Smooth muscle cell (in vitro differentiated cells): ENCODE results near the gene CDH5. TPM values are rescaled to one million over a fixed set of nuclear protein-coding genes. Genes with fewer than 3 reads are reported as not detected.

Source experiments
- DNase-seq: peaks from one replicate; lab custom pipeline; 2025; ENCODE audit not compliant: unreplicated experiment; lab: John Stamatoyannopoulos, UW
- H2AFZ ChIP-seq: fragments of 200-600 bp; sonication (generic); 2 replicates; pipeline ENCODE4 v1.6.0; 2016; ENCODE audit warnings: antibody characterized with exemption, low read depth, mild to moderate bottlenecking
- H3F3A ChIP-seq: fragments of 200-600 bp; sonication (generic); 2 replicates; pipeline ENCODE4 v1.6.0; 2017; ENCODE audit warnings: antibody characterized with exemption, low read depth
- H3K27ac ChIP-seq: fragments of 200-600 bp; sonication (generic); 2 replicates; pipeline ENCODE4 v1.5.1; 2016; ENCODE audit warnings: low read depth, mild to moderate bottlenecking
- H3K27me3 ChIP-seq: fragments of 200-600 bp; sonication (generic); 2 replicates; pipeline ENCODE4 v1.6.1; 2016; ENCODE audit warnings: low read depth, mild to moderate bottlenecking
- H3K36me3 ChIP-seq: fragments of 200-600 bp; sonication (generic); 2 replicates; pipeline ENCODE4 v1.5.1; 2016; ENCODE audit warnings: low read depth
- H3K4me1 ChIP-seq: fragments of 200-600 bp; sonication (generic); 2 replicates; pipeline ENCODE4 v1.5.1; 2016; ENCODE audit warnings: low read depth
- H3K4me2 ChIP-seq: fragments of 200-600 bp; sonication (generic); 2 replicates; pipeline ENCODE4 v1.6.0; 2016; ENCODE audit warnings: mild to moderate bottlenecking
- H3K4me3 ChIP-seq: fragments of 200-600 bp; sonication (generic); 2 replicates; pipeline ENCODE4 v1.5.1; 2016; ENCODE audit warnings: mild to moderate bottlenecking
- H3K79me2 ChIP-seq: fragments of 200-600 bp; sonication (generic); 2 replicates; pipeline ENCODE4 v1.6.0; 2016; ENCODE audit warnings: low read depth, mild to moderate bottlenecking
- H3K9ac ChIP-seq: fragments of 200-600 bp; sonication (generic); 2 replicates; pipeline ENCODE4 v1.6.0; 2016; ENCODE audit warnings: low read depth
- H3K9me3 ChIP-seq: fragments of 200-600 bp; sonication (generic); replicated peaks from 2 replicates; pipeline ENCODE4 v1.5.1; 2016; ENCODE audit warnings: low read depth
- H4K20me1 ChIP-seq: fragments of 200-600 bp; sonication (generic); 2 replicates; pipeline ENCODE4 v1.6.0; 2016; ENCODE audit warnings: low read depth
- WGBS: methylation state at CpG from one replicate; pipeline ENCODE4 v1.1.7; 2016; ENCODE audit warnings: low lambda C conversion rate; 5-methylcytosine and 5-hydroxymethylcytosine counted together
- polyA plus RNA-seq: library from polyadenylated mRNA; unstranded; fragments of >200 nt; fragmentation: Nextera tagmentation; extraction: Ambion mirVana; gene quantifications from 2 replicates; pipeline ENCODE4 v1.2.1, GENCODE V29; 2016
- total RNA-seq: library from RNA; depleted of rRNA; stranded (reverse); fragments of >200 nt; gene quantifications from 2 replicates; pipeline ENCODE4 v1.2.3, GENCODE V29; 2014
- TF ChIP-seq, protein P1 (sequence below): fragments of 200-600 bp; sonication (generic); IDR thresholded peaks from 2 replicates; pipeline ENCODE4 v1.5.1; 2017; ENCODE audit warnings: borderline replicate concordance, mild to moderate bottlenecking, antibody characterized with exemption; ENCODE audit not compliant: insufficient read depth, poor library complexity, severe bottlenecking

Gene CDH5
- total and polyA plus RNA-seq, 2 experiments from 2014 or later = not detected

DNA sequence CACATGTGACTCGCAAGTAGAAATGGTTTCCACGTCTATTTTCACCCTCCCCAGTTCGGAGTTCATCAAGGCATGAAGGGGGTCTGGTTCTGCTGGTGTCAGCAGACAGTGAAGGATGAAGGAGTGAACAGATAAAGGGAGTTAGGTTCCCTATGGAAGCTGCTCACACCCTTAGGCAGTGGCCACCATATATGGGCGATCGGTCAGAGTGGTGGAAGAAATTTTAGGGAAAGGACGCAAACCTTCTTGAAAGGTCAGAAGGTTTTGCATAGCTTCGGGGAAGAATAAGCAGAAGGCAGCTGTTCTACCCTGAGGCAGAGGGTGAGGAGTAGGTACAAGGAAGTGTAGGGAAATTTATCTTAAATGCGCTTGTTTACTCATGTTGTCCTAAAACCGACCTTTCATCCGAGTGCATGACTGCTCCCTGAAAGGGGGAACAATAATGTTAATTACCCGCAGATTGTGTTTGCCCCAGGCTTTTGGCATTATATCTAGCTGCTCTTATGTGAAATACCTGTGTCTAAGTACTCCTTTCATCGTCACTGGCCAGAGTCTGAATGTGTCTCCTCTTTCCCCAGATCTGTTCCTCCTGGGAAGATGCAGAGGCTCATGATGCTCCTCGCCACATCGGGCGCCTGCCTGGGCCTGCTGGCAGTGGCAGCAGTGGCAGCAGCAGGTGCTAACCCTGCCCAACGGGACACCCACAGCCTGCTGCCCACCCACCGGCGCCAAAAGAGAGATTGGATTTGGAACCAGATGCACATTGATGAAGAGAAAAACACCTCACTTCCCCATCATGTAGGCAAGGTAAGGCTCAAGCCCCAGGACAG is 12.5 kb downstream of the CDH5 start:
- no peak overlapping the region for H2AFZ ChIP-seq
- no peaks in the 10 kb centered on the region for H3K79me2 ChIP-seq
- no peak for DNase-seq
- no peaks in the 10 kb centered on the region for H4K20me1 ChIP-seq
- TF ChIP-seq, protein P1, sequence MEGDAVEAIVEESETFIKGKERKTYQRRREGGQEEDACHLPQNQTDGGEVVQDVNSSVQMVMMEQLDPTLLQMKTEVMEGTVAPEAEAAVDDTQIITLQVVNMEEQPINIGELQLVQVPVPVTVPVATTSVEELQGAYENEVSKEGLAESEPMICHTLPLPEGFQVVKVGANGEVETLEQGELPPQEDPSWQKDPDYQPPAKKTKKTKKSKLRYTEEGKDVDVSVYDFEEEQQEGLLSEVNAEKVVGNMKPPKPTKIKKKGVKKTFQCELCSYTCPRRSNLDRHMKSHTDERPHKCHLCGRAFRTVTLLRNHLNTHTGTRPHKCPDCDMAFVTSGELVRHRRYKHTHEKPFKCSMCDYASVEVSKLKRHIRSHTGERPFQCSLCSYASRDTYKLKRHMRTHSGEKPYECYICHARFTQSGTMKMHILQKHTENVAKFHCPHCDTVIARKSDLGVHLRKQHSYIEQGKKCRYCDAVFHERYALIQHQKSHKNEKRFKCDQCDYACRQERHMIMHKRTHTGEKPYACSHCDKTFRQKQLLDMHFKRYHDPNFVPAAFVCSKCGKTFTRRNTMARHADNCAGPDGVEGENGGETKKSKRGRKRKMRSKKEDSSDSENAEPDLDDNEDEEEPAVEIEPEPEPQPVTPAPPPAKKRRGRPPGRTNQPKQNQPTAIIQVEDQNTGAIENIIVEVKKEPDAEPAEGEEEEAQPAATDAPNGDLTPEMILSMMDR = no peak
- no peaks in the 10 kb centered on the region for H3F3A ChIP-seq
- no peaks in the 10 kb centered on the region for H3K27me3 ChIP-seq
- H3K4me3 ChIP-seq = no peak overlapping the region
- no peaks in the 10 kb centered on the region for H3K36me3 ChIP-seq
- 70% methylated on average over 18 of the region's 18 CpGs for WGBS
- H3K9me3 ChIP-seq = no peaks in the 10 kb centered on the region
- H3K9ac ChIP-seq = no peak overlapping the region
- H3K4me1 ChIP-seq = peaks cover 4% of the 10 kb centered on the region
- H3K27ac ChIP-seq = no peak overlapping the region
- H3K4me2 ChIP-seq = no peak overlapping the region

GRCh38 chr16:66379571-66379941 is 13.1 kb downstream of the CDH5 start:
- H3K4me3 ChIP-seq = no peak overlapping the region
- H3K36me3 ChIP-seq = no peaks in the 10 kb centered on the region
- no peaks in the 10 kb centered on the region for H3K27me3 ChIP-seq
- H3K9me3 ChIP-seq = no peaks in the 10 kb centered on the region
- no peak overlapping the region for H3K9ac ChIP-seq
- DNase-seq = no peak
- H2AFZ ChIP-seq = no peak overlapping the region
- no peak overlapping the region for H3K4me2 ChIP-seq
- no peaks in the 10 kb centered on the region for H3F3A ChIP-seq
- no peaks in the 10 kb centered on the region for H4K20me1 ChIP-seq
- 97% methylated on average over 3 of the region's 3 CpGs for WGBS
- H3K27ac ChIP-seq = no peak overlapping the region
- TF ChIP-seq, protein P1 = no peak
- no peaks in the 10 kb centered on the region for H3K79me2 ChIP-seq
- H3K4me1 ChIP-seq = peaks cover 4% of the 10 kb centered on the region

DNA sequence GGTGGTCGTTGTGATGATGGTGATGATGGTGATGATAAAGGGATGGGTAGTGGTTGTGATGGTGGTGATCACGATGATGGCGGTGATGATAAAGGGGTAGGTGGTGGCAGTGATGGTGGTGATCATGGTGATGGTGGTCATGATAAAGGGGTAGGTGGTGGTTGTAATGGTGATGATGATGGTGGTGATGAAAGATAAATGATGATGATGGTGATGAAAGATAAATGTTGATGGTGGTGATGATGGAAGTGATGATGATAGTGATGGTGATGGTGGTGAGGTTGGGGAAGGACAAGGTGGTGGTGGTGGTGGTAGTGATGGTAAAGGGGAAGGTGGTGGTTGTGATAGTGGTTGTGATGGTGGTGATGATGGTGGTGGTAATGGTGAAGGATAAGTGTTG is 13.9 kb downstream of the CDH5 start:
- no peaks in the 10 kb centered on the region for H3K36me3 ChIP-seq
- no peak overlapping the region for H2AFZ ChIP-seq
- DNase-seq = no peak
- H3K9me3 ChIP-seq = no peaks in the 10 kb centered on the region
- H3K9ac ChIP-seq = no peak overlapping the region
- TF ChIP-seq, protein P1 = no peak
- H3K4me1 ChIP-seq = peaks cover 4% of the 10 kb centered on the region
- no peaks in the 10 kb centered on the region for H3K27me3 ChIP-seq
- no peaks in the 10 kb centered on the region for H3K79me2 ChIP-seq
- H3K4me2 ChIP-seq = no peak overlapping the region
- H4K20me1 ChIP-seq = no peaks in the 10 kb centered on the region
- H3K4me3 ChIP-seq = no peak overlapping the region
- 100% methylated on average over 3 of the region's 3 CpGs for WGBS
- H3K27ac ChIP-seq = no peak overlapping the region
- no peaks in the 10 kb centered on the region for H3F3A ChIP-seq
